Measurements from ENCODE around the gene TSPAN1.

The TSPAN1 gene

DNA sequence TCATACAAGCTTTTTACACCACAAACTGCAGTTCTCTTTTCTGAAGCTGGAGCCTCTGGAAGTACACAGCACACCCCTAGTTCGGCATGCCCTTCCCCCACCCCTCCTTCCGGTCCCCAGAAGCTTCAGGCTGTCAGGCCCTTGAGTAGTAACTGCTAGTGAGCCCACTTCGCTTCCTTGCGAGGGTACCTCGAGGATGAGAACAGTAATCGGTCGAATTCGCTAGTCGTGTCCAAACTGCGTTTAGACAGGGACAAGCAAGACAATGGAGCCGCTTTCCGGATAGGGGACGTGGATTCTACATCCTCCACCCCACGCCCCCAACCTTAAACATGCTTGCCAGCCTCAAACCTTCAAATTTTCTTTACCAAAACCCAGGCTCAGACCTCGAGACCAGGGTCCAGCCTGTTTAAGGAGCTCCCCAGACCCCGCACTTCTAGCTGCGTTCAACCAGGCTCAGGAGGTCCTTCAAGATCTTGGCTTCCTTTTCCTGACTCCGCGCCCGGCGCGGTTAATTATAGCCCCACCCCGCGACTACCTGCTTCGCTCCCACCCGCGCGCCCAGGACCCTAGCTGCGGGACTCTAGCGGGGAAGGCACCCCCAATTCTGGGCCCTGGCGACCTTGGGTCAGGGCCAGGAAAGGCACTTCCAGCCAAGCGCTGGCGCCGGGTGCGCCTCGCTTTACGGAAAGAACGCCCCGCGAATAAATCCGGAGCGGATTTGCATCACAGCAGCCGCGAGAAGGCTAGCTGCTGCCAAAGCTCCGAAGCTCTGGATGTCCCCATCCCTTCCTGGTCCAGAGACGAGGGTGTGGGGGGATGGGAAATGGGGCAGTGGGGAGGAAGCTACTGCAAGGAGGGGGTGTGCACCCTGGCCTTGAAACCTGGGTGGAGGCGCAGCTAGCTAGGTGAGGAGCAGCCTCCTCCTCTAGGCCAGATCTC, 8.1 kb upstream of the TSPAN1 start:
- DNase-seq: no peak

DNA sequence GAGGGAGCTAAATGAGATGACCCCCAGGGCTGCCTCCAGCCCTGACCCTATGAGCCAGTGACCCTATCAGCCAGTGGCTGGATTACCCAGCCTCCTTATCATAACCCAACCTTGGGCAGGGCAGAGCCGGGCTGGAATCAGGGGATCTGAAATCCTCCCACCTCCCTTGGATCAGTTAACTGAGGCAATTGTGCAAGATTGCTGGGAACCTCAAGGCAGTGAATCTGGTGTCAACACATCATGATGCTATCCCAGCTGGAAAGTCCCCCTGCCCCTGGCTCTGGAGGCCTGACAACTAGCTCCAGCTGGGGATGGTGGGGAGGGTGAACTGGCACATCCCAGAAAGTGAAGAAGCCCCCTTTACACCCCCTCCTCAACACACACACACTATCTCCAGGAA, 6.4 kb upstream of the TSPAN1 start:
- no peak for DNase-seq

DNA sequence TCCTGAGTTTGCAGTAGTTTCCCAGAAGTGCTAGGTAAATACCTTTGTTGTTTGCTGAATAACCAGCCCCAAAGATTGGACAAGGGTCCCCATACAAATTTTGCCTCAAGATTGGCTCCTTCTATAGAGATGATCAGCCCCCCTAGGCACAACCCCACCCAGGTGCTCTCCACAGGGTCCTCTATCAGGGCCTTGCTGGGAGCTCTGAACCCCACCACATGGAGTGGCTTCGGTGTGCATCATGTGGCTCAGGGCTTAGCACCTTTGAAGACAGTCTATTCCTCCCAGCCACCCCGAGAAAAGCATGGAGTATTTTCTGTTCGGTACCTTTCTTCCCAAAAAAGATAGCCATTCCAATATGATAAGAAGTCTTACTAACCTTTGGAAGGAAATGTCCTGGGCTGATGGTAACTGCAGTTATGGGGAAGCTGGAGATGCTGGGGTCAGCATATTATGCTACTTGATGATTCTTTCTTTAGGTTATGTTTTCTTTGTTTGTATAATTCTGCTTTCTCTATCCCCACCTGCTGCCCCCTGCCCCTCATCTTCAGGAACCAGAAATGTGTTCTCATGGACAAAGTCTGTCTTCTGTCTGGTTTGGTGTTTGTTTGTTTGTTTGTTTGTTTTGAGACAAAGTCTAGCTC, 5.0 kb upstream of the TSPAN1 start:
- no peak for DNase-seq

DNA sequence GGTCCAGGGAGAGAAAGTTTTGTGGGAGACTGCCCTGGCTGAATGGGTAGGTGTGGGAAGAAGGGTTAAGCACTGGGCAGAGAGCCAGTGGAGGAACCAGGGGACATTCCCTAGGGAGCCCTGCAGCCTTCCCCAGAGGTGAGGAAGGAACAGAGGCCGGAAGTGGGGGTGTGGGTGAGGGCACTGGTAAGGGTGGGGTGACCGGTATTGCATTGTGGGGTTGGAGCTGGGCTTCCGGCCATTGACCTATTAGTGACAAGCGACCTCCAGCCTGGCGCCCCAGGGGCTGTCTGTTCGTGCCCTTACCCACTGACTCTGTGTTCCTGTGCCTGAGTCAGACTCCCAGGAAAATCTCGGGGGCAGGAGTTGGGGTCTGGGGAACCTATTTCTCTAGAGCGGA, 3.5 kb upstream of the TSPAN1 start:
- DNase-seq: no peak

DNA sequence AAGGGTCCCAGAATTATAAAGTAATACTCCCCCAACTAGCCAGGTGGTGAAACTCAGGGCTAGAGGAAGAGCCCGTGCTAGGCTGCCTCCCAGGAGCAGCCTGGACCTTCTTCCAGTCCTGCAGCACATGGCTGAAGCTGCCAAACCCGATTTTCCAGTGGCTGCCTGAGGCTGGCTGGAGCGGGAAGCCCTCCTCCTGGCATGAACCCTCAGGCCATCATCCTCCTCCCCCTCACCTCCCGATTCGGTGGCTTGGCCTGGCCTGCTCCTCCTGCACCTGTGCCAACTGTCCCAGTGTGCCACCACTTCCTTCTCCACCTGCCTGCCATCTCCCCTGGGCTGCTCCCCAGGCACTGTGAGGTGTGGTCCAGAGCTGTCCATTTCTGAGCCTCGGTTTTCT, 3.0 kb upstream of the TSPAN1 start:
- DNase-seq: peak; percentile 45

DNA sequence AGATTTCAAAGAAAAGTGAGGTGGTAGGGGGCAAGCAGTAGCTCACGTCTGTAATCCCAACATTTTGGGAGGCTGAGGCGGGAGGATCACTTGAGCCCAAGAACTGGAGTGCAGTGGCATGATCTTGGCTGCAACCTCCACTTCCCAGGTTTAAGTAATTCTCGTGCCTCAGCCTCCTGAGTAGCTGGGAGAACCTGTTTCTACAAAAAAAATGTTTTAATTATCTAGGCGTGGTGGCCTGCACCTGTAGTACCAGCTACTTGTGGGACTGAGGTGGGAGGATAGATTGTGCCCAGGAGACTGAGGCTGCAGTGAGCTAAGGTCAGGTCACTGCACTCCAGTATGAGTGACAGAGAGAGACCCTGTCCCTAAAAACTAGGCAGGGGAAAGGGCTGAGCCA, 2.6 kb upstream of the TSPAN1 start:
- no peak for DNase-seq

DNA sequence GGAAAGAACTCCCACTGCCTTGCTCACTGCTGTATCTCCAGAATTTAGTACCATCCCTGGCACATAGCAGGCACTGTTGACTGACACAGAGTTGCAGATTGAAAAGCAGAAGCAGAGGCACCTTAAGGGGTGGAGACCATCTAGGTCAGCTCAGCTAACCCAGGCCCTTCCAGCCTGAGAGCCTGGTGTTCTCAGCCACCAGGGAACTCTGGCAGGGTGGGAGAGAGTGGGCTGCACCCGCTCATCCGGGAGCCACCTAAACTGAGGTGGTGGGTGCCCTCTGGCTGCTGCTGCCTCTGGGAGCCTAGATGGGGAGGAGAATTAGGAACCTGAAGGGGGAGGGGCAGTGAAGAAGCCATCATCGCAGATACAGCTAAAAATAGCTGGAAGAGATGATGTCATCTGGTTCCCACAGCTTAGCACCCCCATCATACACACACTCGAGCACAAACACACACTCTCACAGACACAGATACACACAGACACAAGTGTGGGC, 1.5 kb upstream of the TSPAN1 start:
- DNase-seq: no peak

DNA sequence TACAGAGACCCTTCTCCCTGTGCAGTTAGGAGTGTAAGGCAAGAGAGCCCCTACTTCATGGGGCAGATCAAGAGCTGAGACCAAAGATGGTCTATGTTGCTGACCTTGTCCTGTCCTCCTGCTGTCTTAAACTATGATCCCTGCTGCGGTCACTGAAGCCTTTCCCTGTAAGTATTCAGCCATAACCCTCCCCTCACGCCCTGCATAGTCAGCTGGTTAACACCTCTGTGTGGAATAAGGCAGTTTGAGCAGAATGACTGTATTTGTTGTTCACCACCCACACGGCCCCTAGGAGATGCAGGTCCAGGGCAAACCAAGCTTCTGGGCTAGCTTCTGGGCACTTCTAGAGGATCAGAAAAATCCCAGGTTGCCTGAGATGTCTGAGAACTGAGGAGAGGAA, 356 bp downstream of the TSPAN1 start:
- DNase-seq: no peak

DNA sequence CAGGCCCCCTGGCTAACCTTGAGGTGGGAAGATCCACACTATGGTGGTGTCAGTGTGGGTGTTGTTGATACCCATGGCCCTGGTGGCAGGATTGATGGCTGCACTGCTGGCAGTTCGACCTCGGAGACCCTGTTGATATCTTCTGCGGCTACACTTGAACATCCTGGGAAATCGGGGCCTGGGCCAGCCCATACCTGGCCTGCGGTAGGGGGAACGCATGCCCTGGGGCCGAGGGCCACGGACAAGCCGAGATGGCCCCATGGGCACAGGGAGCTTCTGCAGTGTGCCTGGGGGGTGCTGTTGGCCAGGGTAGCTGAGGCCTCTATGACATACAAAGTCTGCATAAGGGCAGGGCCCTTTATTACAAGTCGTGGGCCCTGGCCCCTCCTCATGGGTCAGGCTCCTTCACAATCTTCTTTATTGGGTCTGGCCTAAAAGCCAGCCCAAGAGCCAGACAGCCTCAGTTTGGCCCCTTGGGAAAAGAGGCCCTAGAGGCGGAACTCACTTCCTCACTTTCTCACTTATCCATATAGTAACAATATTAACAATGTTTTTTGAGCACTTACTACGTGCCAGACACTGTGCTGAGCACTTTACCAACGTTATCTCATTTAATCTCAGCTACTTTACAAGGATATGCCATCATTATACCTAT, 1.5 kb downstream of the TSPAN1 start, which contains the start of gene P3R3URF:
TSS of gene P3R3URF (minus strand) at position 278 of the 655 bp plus-strand sequence. CDS start at position 261, 17 bp downstream.
- DNase-seq: no peak

DNA sequence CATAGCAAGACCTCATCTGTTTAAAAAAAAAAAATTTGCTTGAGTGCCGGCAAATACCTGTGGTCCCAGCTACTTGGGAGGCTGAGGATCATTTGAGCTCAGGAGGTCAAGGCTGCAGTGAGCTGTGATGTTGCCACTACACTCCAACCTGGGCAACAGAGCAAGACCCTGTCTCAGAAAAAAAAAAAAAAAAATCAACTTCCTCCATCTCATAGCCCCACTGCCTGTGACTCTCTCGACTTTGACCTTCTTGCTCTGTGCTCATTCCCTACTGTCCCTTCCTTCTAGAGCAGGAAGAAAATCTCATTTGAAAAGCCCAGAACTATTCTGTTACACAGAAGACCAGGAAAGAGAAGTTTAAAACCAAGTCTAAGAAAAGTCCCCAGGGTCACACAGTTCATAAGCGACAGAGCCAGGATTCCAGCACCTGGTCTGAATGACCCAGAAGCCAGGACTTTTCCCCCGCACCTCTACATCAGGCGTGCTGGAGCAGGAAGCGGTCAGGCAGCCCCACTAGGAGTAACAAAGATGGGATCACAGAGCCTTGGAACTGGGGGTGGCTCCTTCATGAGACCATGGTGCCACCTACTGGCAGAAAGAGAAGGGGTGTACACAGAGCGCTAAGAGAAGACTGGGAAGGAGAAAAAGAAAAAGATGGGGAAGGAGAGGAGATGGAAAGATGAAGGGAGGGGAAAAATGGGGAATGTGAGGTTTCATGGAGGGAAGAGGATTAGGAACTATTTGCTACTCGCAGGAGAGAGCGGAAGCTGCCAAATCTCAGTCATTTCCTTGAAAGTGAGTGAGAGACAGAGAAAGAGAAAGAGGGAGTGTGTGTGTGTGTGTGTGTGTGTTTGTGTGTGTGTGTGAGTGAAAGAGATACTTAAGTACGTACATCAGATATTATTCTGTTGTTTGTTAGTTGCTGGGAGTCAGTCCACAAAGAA, 4.5 kb downstream of the TSPAN1 start:
- peak; percentile 90 for DNase-seq

DNA sequence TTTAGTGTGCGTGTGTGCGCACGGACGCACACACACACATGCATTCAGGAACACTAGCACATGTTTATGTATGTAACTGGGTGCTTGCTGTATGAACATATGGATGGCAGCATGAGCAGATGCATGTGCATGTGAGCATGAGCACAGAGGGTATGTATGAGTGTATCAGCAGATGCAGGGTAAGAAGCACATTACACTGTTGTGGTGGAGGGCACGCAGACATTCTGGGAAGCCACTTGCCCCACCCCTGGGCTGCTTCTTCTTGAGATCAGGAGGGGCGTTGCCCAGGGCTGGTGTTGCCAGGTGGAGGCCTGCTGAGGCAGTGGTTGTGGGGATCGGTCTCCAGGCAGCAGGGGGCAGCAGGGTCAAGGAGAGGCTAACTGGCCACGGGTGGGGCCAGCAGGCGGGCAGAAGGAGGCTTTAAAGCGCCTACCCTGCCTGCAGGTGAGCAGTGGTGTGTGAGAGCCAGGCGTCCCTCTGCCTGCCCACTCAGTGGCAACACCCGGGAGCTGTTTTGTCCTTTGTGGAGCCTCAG, 5.3 kb downstream of the TSPAN1 start:
- peak; percentile 85 for DNase-seq

DNA sequence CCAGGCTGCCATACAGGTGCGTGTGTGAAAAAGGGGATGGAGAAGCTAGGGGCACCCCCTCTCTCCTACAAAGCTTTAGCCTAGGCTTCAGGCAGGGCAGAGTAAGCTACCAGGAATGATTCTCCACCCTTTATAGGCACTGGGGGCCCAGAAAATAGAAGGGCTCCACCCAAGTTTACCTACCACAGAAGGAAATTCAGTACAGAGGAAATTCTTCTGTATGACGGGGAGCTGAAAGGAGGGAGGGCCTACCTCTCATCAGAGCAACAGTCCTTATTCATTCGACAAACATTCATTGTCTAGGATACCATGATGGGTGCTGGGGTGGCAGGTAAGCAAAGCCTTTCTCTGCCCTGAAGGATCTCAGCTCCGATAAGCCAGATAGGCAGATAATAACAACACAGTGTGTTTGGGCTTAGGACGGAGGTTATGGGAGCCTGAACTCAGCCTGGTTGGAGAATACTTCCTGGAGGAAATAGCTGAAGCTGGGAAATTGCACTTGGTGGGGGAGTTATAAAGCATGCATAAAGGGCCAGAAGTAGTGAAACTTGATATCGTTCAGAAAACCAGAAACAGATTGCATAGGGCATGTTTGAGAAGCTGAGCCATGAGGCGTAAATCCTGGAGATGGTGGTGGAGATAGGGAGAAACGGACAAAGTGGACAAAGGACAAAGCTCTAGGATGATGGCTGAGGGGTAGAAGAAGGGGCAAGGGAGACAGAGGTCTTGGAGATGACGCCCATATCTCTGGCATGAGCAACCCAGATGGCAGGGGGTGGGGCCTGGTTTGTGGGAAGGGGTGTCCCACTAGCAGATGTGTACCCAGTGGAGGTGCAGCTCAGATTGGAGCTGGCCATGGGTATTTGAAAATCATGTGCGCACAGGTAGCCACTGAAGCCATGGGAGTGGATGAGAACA, 6.7 kb downstream of the TSPAN1 start:
- no peak for DNase-seq

DNA sequence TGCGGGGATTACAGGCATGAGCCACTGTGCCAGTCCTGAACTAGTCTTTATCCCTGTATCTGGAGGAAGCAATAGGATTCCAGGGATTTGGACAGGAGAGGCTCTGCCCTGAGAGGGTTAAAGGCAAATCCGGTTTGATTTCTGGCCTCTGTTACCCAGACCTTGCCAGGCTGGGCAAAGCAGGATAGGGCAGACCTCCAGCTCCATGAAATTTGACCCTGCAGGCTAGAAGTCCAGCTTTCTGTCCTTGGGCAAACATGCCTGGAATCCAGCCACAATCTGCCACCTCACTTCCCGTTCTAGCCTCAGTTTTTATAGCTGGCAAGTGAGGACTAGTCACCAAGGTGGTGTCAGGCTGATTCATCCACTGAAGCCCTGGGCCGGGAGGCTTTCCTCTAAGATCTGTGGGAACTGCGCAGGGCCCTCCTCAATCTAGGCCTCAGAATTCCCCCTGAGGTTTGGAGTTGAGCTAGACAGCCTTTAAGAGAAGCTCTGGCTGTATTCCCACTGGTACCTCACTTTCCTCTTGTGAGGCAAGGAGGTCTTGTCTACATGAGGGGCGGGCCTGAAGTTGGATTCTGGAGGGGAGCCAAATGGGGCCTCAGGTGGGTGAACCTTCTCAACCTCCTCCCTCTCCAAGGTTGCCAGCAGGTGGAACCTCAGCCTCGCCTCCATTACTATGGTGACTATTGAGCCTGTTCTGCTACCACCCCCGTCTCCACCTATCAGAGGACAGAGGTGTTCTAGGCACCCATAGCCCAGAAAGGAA, 8.4 kb downstream of the TSPAN1 start:
- peak; percentile 99 for DNase-seq

DNA sequence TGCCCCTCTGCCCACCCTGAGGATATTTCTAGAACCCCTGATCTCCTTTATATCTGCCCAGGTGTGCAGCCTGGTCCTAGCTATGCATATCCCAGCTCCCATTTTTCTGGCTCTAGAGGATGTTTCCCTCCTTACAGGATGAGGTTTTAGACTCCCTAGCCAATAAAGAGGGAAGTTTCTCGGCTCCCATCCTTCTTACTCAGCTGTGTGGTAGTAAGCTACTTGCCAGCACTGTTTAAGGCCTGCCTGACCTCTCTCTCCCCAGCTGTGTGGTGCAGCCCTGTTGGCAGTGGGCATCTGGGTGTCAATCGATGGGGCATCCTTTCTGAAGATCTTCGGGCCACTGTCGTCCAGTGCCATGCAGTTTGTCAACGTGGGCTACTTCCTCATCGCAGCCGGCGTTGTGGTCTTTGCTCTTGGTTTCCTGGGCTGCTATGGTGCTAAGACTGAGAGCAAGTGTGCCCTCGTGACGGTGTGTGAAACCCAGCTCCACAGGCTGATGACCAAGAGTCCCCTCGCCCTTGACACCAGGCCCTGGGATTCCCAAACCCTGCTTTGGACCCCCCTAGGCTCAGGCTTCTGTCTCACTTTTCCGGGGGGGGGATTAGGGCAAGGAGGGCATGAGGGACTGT, 9.2 kb downstream of the TSPAN1 start:
- DNase-seq: no peak

DNA sequence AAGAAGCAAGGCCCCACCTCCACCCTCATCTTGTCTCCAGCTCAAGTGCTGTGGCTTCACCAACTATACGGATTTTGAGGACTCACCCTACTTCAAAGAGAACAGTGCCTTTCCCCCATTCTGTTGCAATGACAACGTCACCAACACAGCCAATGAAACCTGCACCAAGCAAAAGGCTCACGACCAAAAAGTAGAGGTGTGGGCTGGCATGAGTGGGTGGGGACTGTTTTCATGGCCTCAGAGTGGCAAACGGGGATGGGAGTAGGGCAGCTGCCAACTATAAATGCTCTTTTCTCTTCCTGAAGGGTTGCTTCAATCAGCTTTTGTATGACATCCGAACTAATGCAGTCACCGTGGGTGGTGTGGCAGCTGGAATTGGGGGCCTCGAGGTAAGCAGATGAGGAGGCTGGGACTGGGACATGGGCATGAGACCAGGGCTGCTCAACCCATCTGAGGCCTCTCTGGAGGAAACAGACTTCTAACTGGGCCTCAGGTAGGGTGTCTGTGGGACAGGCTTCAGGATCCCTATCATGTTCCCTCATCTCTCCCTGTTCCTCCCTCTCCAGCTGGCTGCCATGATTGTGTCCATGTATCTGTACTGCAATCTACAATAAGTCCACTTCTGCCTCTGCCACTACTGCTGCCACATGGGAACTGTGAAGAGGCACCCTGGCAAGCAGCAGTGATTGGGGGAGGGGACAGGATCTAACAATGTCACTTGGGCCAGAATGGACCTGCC, 10.2 kb downstream of the TSPAN1 start:
- no peak for DNase-seq

DNA sequence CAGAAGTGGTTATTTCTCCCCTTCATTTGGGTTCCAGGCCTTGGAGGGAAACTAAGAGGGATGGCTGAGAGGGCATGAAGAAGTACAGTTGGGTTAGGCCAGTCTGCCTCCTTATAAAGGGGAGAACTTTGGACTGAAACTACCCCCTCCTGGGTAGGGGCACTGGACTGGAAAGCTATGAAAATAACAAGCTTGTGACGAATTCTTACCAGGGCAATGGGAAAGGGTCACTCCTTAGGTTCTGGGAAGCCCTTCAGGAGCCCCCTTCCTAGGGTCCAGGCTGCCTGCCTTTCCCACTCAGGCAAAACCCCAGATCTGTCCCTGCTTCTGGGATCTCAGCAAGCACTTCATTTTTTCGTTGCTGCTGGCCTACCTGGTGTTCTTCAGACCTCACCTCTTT, 11.2 kb downstream of the TSPAN1 start:
- DNase-seq: no peak

DNA sequence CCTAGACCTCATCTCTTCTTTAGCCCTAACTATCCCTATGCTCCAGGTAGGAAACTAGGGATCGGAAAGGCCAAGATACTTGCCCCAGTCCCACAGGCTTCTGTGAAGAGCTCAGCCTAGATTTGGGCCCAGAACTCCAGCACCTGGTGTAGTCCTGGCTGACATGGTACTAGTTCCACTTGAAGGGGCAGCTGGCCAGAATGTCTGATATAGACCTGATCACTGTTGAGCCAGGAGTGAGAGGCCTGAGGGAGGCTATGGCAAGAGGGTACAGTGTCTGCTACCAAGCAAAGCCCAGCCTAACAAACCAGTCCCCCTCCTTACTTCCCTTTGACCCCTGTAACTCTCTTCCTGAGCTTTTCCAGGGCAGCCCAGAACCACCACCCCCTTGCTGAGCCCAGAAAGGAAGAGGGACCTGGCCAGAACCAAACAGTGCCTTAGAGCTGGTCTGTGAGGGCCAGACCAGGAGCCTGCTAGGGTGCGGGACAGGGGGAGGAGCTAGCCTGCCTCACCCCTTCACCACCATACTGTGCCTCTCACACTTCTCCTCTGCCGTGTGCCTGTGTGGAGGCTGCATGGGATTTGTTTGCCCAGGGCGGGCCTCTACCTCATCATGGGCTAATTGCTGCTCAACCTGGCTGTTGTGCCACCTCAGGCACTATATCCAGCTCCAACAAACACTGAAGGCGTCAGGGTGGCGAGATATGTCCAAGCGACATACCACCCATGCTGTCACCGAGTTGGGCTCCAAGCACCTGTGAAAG, 12.4 kb downstream of the TSPAN1 start:
- no peak for DNase-seq

Data from DMS79 (cell line).